AG08395 (cell line): ENCODE data around the gene MRTFB.
A peak's percentile ranks its signal among the peaks of the same experiment; 100 is the strongest.

Experiments
- DNase-seq: peaks from one replicate; pipeline ENCODE4 v3.0.0; 2012; ENCODE audit warnings: mixed read lengths, low spot score

The MRTFB gene

GRCh38 chr16:14063618-14064581, 7.2 kb upstream of the MRTFB start:
- no peak for DNase-seq

GRCh38 chr16:14069818-14070217, 1.3 kb upstream of the MRTFB start:
- no peak for DNase-seq

- no peak for DNase-seq
Observed at GRCh38 chr16:14070555-14070876, 603 bp upstream of the MRTFB start.

DNA sequence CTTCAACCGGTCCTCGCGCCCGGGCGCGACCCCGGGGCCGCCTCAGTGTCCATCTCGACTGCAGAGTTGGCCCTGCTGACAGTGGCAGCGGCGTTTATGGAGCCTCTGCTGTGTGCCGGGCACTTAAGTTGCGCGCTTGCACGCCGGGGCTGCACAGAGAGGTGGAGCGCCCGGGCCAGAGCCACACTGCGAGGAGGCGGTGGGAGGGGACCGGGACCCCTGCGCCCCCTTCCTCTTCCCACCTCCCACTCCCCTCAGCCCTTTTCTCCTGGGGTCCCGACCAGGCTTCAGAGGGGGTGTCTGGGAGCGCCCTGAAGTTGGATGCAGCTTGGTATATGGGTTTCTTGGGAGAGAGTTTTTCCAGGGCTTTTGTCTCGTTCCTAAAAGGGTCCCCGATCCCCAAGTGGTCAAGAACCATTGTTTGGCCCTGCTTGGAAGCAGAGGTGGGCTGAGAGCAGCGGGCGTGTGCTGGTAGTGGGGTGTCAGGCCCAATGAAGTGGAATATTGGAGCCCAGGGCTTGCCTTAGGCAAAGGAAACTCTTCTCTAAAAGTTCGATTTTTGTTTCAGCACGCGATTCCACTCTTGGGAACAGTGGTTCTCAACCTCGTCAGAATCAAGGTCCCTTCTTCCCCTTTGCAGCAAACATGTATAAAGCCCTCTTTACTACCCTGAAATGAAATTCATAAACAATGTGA, 605 bp downstream of the MRTFB start:
- peak; percentile 48 for DNase-seq

DNA sequence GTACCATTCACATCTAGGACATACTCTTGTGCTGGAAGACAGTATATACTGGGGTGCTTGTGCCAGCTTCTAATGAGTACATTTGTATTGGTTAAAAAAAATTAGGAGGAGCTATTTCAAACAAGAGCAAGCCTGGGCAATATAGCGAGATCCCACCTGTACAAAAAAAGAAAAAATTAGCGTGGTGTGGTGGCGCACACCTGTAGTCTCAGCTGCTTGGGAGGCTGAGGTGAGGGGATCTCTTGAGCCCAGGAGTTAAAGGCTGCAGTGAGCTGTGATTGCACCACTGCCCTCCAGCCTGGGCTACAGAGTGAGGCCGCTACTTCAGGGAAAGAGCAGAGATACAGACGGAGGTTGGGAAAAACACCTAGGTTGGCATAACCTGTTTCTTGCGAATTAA, 1.2 kb downstream of the MRTFB start:
- no peak for DNase-seq

GRCh38 chr16:14074544-14074943, 3.4 kb downstream of the MRTFB start:
- no peak for DNase-seq

DNA sequence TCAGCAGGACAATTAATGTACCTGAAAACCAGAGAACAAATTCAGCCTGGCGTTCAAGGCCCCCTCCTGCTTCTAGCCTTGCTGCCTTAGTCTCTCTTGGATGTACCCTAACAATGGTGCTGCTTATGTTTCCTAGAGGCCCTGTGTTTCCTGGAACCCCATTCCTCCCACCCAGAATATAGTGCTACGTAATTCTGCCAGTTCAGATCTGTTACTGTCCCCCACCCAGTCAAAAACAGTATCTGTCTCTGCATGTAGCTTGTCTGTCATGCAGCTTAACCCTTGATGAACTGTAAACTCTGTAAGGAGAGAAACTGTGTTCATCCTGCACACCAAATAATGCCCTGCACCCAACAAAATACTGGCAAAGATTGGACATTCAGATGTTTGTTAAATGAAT, 6.8 kb downstream of the MRTFB start:
- DNase-seq: no peak

- no peak for DNase-seq
Observed at GRCh38 chr16:14086477-14086876, 15.4 kb downstream of the MRTFB start.

- no peak for DNase-seq
Observed at GRCh38 chr16:14087181-14087580, 16.1 kb downstream of the MRTFB start.

- DNase-seq: no peak
Observed at GRCh38 chr16:14087590-14088154, 16.6 kb downstream of the MRTFB start.

GRCh38 chr16:14088155-14088753, 17.1 kb downstream of the MRTFB start:
- no peak for DNase-seq

GRCh38 chr16:14089283-14089823, 18.2 kb downstream of the MRTFB start:
- DNase-seq: no peak

DNA sequence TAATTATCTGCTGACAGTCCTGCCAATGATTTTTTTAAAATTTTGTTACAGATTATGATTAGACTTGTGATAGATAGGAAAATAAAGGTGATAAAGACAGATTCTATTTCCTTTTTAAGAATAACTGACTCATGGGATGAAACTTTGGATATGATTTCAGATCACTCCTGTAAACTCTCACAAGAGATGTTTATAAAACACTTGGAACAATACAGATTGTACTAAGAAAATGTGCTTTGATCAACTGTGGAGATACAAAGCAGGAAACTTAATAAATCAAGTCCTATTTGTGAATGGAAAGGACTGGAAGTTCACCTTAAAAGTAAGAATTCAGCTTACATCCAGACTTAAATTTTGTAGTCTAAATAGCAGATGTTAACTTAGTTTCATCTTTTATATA, 21.4 kb downstream of the MRTFB start:
- no peak for DNase-seq

DNA sequence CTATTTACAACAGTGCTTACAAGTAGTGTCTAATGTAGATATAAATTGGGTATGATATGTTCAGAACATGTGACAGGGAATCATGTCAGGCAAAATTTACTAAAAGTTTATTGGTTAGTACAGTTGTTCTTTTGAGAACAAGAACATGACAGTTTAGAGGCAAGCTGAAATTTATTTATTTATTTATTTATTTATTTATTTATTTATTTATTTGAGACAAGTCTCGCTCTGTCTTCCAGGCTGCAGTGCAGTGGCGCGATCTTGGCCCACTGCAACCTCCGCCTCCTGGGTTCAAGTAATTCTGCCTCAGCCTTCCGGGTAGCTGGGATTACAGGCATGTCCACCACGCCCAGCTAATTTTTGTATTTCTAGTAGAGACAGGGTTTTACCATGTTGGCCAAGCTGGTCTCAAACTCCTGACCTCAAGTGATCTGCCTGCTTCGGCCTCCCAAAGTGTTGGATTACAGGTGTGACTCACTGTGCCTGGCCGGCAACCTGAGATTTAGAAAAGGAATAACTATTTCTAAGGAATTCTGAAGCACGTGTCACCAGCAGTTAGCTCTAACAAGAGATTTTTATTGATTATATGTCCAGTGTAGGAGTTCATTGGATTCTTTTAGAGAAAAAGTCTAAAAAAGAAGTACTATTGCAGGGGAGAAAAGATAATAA, 24.9 kb downstream of the MRTFB start:
- no peak for DNase-seq

DNA sequence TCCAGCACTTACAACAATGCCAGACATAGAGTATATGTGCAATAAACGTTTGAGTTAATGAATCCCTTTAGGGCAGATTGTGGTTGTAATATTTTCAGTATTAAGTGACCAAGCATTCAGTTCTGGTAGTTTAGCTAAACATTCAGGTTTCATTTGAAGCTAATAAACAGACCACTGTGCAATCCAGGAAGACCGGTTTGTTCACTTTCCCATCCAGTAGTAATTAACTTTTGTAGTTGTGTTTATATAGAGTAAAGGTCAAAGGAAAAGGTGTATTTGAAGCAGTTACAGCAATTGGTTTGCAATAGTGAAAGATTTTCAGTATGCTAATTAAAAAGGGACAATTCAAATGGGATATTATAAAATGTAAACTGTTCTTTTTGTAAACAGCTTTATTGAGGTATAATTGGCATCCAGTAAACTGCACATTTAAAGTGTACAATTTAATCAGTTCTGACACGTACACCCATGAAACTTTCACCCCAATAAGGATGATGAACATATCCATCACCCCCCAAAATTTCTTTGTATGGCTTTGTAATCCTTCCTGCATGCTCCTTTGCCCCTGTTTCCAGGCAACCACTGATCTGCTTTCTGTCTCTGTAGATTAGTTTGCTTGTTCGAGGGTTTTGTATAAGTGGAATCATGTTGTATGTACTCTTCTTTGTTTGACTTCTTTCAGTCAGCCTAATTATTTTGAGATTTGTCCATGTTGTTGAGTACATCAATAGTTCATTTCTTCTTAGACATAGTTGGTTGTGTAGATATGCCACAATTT, 26.3 kb downstream of the MRTFB start:
- DNase-seq: no peak

DNA sequence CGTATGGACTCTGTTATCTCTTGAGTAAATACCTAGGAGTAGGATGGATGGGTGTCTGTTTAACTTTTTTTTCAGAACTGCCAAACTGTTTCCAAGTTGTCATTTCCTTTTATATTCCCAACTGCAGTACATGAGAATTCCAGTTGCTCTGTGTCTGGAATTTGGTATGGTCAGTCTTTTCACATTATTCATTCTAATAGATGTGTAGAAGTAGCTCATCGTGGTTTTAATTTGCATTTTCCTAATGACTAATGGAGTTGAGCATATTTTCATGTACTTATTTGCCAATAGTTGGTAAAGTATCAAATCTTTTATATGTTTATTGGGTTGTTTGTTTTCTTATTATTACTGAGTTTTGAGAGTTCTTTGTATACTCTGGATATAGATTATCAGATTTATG, 27.0 kb downstream of the MRTFB start:
- DNase-seq: no peak

GRCh38 chr16:14100825-14101224, 29.7 kb downstream of the MRTFB start:
- DNase-seq: no peak

- DNase-seq: no peak
Observed at GRCh38 chr16:14101415-14101814, 30.3 kb downstream of the MRTFB start.

DNA sequence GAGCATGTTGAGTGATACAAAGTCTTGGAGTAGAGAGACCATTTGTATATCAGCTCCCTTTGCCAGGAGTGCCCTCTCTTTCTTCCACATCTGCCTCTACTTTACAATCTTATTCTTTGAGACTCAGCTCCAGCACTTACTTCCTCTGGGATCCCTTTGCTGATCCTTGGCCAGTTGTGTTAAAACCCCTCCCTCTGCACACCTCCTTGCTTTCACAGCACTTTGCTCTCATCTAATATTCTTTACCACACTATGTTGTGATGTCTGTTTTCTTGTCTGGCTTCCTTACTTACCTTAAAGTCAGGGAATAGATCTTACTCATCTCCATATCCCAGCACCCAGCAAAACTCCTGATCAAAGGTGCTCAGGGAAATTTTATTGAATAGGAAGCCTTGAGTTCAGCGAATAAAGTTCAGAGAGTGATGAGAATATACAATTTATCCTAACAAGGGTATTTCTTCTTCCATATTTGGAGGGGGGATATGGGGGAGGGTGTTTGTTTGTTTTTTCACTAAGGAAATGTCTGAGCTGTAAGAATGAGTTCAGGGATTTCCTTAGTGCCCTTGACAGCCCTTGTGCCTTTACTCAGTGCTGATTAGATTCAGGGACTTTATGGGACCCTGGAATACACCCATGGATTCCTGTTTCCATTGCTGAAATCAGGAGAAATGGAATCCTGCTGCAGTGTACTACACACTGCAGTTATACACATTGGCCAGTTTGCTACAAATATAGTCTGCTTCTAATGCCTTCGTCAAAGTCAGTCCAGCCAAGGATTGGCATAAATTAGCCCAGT, 32.0 kb downstream of the MRTFB start:
- DNase-seq: no peak

DNA sequence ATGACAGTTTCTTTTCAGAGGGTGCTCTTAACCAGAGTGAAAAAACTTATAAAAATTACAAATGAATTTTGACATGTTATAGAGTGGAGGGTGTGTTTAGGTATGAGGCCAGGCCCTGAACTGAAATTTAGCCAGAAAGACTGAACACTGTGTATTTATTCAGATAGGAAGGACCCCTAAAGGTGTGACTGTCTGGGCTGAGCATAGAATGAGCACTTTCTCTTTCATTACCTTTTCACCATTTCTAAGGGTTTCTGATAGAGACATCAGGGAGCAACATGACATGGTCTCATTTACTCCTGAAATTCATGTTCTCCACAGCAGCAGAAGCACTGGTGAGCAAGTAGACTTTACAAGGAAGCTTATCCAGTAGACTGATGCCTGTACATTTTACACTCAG, 32.9 kb downstream of the MRTFB start:
- no peak for DNase-seq
